Activated CD4-positive, alpha-beta T cell treated with anti-CD3 and anti-CD28 coated beads for 48 hours (primary cell): ENCODE measurements around the gene PSORS1C1.
A peak's percentile ranks its signal among the peaks of the same experiment; 100 is the strongest.

ENCODE experiments used
- DNase-seq: peaks from one replicate; pipeline ENCODE4 v3.0.0-alpha.2; 2020

Gene PSORS1C1

GRCh38 chr6:31128093-31128676 lies 13.6 kb downstream of the PSORS1C1 start:
- DNase-seq = peak; percentile 81

- no peak for DNase-seq
Observed at GRCh38 chr6:31129130-31129529, 14.5 kb downstream of the PSORS1C1 start.

DNA sequence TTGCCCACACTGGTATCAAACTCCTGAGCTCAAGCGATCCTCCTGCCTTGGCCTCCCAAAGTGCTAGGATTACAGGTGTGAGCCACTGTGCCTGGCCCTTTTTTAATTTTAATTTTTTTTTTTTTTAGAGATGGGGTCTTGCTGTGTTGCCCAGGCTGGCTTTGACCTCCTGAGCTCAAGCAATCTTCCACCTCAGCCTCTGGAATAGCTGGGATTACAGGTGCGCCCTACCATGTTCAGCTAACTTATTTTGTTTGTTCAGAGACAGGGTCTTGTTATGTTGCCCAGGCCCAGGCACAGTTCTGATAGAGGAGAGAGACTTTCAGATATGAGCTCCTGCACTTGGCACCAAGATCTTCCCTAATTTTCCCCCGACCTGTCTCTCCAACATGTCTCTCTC lies 16.2 kb downstream of the PSORS1C1 start:
- no peak for DNase-seq

DNA sequence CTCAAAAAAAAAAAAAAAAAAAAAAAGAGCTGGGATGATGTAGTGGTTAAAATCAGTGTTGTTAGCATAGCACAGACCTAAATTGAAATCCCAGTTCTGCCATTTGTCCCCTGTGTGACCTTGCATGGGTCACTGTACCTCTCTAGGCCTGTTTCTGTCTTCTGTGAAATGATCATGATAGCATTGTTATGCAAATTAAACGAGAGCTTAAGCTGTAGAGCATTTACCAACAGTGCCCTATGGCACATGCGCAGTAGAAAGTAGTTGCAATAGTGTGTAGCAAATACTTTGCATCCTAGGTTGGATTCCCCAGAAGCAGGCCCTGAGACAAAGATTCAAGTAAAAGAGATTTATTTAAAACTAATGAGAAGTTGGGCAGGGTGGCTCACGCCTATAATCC lies 17.0 kb downstream of the PSORS1C1 start:
- DNase-seq = no peak

DNA sequence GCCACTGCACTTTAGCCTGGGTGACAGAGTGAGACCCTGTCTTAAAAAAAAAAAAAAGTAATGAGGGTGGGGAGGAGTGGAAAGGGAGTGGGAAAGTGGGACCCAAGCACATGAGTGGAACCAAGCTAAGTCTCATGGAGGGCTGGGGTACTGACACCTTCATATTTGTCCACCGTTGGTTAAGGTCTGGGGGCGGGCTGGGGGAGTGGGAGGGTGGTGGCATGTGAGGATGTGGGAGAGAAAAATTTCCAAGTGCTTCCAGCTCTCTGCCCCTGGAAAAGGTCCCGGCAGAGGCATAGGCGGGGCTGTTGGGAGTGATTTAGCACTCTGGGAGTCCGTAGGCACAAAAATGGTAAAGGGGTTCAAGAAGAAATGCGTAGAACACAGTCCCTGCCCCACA lies 18.2 kb downstream of the PSORS1C1 start:
- no peak for DNase-seq

DNA sequence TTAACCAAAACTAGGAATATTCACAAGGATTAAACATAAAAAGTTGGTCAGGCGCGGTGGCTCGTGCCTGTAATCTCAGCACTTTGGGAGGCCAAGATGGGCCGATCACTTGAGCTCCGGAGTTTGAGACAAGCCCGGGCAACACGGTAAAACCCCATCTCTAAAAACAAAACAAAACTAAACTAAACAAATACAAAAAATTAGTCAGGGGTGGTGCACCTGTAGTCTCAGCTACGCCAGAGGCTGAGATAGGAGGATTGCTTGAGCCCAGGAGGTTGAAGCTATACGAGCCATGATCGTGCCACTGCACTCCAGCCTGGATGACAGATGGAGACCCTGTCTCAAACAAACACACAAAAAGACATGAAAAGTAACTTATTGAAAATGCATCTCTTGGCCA lies 21.1 kb downstream of the PSORS1C1 start:
- no peak for DNase-seq

- no peak for DNase-seq
Observed at GRCh38 chr6:31138982-31139381, 24.4 kb downstream of the PSORS1C1 start, which contains the start of gene PSORS1C2. Gene PSORS1C2, minus strand, starts transcription at chr6:31139066. Its CDS starts 40 bp downstream, at chr6:31139026.

- DNase-seq = no peak
Observed at GRCh38 chr6:31139599-31139998, 25.0 kb downstream of the PSORS1C1 start.

DNA sequence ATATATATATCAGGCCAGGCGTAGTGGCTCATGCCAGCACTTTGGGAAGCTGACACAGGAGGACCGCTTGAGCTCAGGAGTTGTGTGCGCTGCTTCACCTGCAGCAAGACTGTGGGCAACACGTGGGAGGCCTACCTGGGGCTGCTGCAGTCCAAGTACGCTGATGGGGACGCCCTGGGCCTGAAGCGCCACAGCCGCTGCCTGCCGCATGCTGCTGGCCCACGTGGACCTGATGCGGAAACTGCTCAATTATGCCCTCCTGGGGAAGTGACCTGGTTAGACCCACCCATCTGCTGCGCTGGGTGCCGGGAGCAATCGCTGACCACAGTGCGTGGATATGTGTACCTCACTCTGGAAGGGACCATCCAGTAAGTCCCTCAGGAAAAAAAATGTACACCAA lies 26.0 kb downstream of the PSORS1C1 start:
- DNase-seq = no peak

- DNase-seq = no peak
Observed at GRCh38 chr6:31142361-31142761, 27.8 kb downstream of the PSORS1C1 start.

GRCh38 chr6:31143148-31143547 lies 28.5 kb downstream of the PSORS1C1 start:
- no peak for DNase-seq

DNA sequence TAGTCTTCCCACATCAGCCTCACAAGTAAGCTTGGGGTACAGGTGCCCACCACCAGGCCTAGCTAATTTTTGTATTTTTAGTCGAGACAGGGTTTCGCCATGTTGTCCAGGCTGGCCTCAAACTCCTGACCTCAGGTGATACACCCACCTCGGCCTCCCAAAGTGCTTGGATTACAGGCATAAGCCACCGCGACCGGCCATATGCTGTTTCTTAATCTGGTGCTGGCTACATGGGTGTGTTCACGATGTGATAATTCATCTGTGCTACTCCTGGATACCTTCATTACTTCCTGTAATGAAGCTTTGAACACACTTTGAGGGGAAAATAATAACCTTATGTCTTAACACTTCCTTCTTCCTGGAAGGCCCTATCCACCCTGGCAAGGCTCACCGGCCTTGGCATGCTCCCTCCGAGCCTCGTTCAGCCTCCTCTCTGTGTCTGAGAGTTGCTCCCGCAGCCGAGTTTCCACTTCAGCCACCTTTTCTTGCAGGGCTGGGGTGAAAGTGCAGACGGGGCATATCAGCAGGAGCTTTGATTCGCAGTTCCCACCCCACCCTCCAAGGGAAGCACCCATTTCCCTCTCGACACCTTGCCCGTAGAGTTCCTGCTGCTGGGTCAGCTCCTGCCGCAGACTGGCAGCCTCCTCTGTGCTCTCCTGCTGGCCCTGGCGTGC lies 29.8 kb downstream of the PSORS1C1 start:
- DNase-seq = no peak

DNA sequence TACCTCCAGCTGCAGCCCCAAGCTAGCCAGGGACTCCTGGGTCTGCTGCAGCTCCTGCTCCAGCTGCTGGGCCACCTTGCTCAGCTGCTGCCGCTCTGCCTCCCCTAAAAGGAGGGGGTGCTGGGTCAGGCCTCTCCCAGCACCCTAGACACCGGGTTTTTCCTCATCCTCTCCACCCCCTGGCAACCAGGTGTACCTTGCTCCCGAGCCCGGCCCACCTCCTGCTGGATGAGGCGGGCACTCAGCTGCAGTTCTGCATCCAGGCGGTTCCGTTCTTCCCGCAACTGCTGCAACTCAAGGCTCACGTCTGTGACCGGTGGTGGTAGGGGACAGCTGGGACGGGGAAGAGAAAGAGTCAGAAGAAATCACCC lies 30.4 kb downstream of the PSORS1C1 start:
- DNase-seq = no peak

GRCh38 chr6:31145386-31145785 lies 30.8 kb downstream of the PSORS1C1 start:
- no peak for DNase-seq

DNA sequence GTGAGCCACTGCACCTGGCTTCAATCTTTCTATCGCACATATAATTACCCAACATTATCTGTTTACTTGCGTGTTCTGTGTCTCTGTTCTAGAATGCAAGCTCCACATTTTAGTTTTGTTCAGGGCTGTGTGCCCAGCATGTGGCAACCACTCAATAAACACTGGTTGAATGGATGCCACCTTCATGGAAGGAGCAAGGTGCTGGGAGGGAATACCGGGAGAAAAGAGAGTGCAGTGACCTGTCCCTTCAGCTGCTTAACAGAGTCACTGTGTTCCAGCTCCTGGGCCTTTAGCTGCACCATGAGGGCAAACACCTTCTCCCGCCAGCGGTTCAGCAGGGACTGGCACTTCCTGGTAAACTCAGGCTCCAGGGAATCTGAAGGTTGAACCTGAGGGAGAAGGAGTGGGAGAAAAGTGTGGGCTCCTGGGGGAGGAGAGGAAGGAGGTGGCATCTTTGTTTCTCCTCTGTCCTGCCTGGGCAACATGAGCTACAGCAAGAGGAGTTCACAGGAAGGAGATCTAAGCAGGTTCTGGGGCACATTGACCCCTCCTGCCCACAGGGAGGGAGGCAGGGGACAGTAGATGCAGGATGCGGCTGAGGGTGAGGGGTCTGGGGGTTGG lies 35.3 kb downstream of the PSORS1C1 start:
- no peak for DNase-seq

- DNase-seq = no peak
Observed at GRCh38 chr6:31152781-31153180, 38.2 kb downstream of the PSORS1C1 start.

- DNase-seq = no peak
Observed at GRCh38 chr6:31154436-31154835, 39.8 kb downstream of the PSORS1C1 start.

GRCh38 chr6:31156641-31157040 lies 42.0 kb downstream of the PSORS1C1 start:
- no peak for DNase-seq

GRCh38 chr6:31157513-31158139 lies 43.0 kb downstream of the PSORS1C1 start, which contains the start of gene CCHCR1:
Gene CCHCR1, minus strand, starts transcription at chr6:31157802. Its CDS starts 202 bp downstream, at chr6:31157600.
- DNase-seq = no peak

DNA sequence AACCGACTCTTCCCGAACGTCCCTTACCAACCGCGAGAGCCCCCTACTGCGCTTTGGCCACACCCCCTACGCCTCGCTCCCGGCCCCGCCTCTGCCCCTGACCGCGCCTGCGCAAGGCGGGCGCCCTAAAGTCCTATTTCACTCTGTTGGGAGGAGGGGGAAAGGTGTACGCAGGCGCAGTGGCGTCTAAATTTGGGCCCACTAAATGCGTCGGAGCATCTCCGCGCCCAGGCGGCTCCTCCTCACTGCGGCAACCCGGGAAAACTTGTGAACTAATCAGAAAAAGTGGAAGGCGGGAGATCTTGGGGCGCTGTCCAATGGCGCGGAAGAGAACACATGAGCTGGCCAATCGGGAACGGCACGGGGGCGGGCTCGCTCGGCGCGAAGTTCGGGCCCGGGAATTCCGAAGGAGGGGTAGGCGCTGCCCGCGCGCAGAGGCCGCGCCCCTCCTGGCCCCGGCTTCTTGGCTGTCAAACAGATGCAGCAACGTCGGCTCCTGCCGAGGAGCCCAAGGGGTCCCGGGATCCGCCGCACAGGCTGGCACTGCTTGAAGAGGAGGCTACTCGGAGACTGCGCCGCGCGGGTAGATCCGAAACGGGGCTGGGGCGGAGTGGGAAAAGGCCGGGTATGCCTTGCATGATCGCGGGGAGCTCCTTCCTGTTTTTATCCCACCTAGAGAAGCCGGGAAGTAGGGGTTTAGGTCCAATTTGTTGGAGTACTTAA lies 43.7 kb downstream of the PSORS1C1 start, which contains the start of gene TCF19:
Gene TCF19, plus strand, starts transcription at position 450 of the 723 bp plus-strand sequence. CDS start 881 bp downstream, outside the sequence.
- DNase-seq = peak; percentile 99

- DNase-seq = peak; percentile 44
Observed at GRCh38 chr6:31158863-31159855, 44.6 kb downstream of the PSORS1C1 start.
